Left hindlimb (tissue), 1 donor: Measurements from ENCODE around the gene PGC.

Experiments used
- DNase-seq: peaks from one replicate; pipeline ENCODE4 v3.0.0-alpha.2; 2018

Gene PGC

GRCh38 chr6:41728073-41728936 lies 18.9 kb downstream of the PGC start:
- no peak for DNase-seq

- no peak for DNase-seq
Observed at GRCh38 chr6:41727705-41728072, 19.5 kb downstream of the PGC start.

GRCh38 chr6:41726876-41727275 lies 20.3 kb downstream of the PGC start:
- no peak for DNase-seq

- DNase-seq = no peak
Observed at GRCh38 chr6:41724586-41725501, 22.4 kb downstream of the PGC start.

- DNase-seq = no peak
Observed at GRCh38 chr6:41724228-41724580, 23.0 kb downstream of the PGC start.

GRCh38 chr6:41723530-41724227 lies 23.5 kb downstream of the PGC start:
- DNase-seq = peak; percentile 60

- DNase-seq = no peak
Observed at GRCh38 chr6:41722969-41723529, 24.1 kb downstream of the PGC start.

- DNase-seq = no peak
Observed at GRCh38 chr6:41721414-41721813, 25.8 kb downstream of the PGC start.

GRCh38 chr6:41720783-41721182 lies 26.4 kb downstream of the PGC start:
- DNase-seq = no peak

GRCh38 chr6:41720262-41720620 lies 27.0 kb downstream of the PGC start:
- no peak for DNase-seq

- DNase-seq = no peak
Observed at GRCh38 chr6:41719436-41720261, 27.5 kb downstream of the PGC start.

GRCh38 chr6:41718828-41719227 lies 28.4 kb downstream of the PGC start:
- no peak for DNase-seq

GRCh38 chr6:41717392-41717736 lies 29.8 kb downstream of the PGC start:
- no peak for DNase-seq

GRCh38 chr6:41716516-41717391 lies 30.4 kb downstream of the PGC start:
- no peak for DNase-seq

- DNase-seq = no peak
Observed at GRCh38 chr6:41715795-41716515, 31.2 kb downstream of the PGC start.

GRCh38 chr6:41714556-41715273 lies 32.5 kb downstream of the PGC start:
- DNase-seq = no peak

GRCh38 chr6:41713650-41714291 lies 33.4 kb downstream of the PGC start:
- no peak for DNase-seq

GRCh38 chr6:41713159-41713649 lies 34.0 kb downstream of the PGC start:
- no peak for DNase-seq

GRCh38 chr6:41712651-41713103 lies 34.5 kb downstream of the PGC start:
- no peak for DNase-seq
